ENCODE measurements around the gene CALCOCO1. TPM values are rescaled to one million over a fixed set of nuclear protein-coding genes. Genes with fewer than 3 reads are reported as not detected.

The CALCOCO1 gene
- total RNA-seq, 1 donor from 2014 or later = 258 TPM

DNA sequence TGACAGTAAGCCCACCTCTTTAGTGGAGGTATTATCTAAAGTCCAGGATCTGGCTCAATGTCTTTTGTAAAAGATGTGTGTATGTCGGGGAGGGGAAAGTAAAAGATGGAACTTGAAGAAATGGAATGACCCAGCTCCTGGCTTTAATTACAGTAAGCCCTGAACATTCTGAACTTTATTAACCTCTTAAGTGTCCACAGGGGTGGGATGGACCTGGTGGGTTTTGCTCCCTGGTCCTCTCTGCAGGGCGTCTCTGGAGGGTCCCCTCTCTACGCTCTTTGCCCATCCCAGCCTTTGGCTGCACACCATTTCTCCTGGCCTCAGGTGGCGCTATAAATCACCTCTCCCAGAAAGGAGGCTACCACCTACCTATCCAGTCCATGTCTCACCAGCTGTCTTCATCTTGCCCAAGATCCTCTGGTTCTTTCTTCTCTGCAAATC is 28.2 kb upstream of the CALCOCO1 start:
- TF ChIP-seq, protein P1, sequence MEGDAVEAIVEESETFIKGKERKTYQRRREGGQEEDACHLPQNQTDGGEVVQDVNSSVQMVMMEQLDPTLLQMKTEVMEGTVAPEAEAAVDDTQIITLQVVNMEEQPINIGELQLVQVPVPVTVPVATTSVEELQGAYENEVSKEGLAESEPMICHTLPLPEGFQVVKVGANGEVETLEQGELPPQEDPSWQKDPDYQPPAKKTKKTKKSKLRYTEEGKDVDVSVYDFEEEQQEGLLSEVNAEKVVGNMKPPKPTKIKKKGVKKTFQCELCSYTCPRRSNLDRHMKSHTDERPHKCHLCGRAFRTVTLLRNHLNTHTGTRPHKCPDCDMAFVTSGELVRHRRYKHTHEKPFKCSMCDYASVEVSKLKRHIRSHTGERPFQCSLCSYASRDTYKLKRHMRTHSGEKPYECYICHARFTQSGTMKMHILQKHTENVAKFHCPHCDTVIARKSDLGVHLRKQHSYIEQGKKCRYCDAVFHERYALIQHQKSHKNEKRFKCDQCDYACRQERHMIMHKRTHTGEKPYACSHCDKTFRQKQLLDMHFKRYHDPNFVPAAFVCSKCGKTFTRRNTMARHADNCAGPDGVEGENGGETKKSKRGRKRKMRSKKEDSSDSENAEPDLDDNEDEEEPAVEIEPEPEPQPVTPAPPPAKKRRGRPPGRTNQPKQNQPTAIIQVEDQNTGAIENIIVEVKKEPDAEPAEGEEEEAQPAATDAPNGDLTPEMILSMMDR (IDR thresholded peaks at IDR 0.05) = no peak
- intact Hi-C loops (cut with DNase I) = no loop called here
- Histone ChIP-seq H3K36me3 (no peaks in the 10 kb centered on the region), H3K4me3 (no peak overlapping the region), H3K4me1 (peaks cover 7 to 15% of the 10 kb centered on the region in 2 donors), H3K27ac (no peak overlapping the region), H3K9me3 (no peaks in the 10 kb centered on the region), H3K27me3 (peaks cover 4% of the 10 kb centered on the region)
- no peak for DNase-seq (ENCODE audit: low spot score in 2 of 2)

GRCh38 chr12:53754633-53755264 is 27.5 kb upstream of the CALCOCO1 start:
- no peak overlapping the region for H3K27ac ChIP-seq
- no peak overlapping the region for H3K4me3 ChIP-seq
- H3K27me3 ChIP-seq = peaks cover 4% of the 10 kb centered on the region
- intact Hi-C loops (cut with DNase I) = no loop called here
- no peak for DNase-seq (ENCODE audit: low spot score in 2 of 2)
- H3K9me3 ChIP-seq = no peaks in the 10 kb centered on the region
- H3K4me1 ChIP-seq = peaks cover 7 to 18% of the 10 kb centered on the region in 2 donors
- TF ChIP-seq, protein P1 (IDR thresholded peaks at IDR 0.05) = no peak
- no peaks in the 10 kb centered on the region for H3K36me3 ChIP-seq

GRCh38 chr12:53754188-53754585 is 26.9 kb upstream of the CALCOCO1 start:
- DNase-seq (ENCODE audit: low spot score in 2 of 2) = no peak
- Histone ChIP-seq H3K9me3 (no peaks in the 10 kb centered on the region), H3K36me3 (no peaks in the 10 kb centered on the region), H3K4me3 (no peak overlapping the region), H3K27me3 (peaks cover 4% of the 10 kb centered on the region), H3K4me1 (peaks cover 7 to 18% of the 10 kb centered on the region in 2 donors), H3K27ac (no peak overlapping the region)
- intact Hi-C loops (cut with DNase I) = no loop called here
- TF ChIP-seq, protein P1 (IDR thresholded peaks at IDR 0.05) = no peak

- intact Hi-C loops (cut with DNase I) = no loop called here
- H3K9me3 ChIP-seq = no peaks in the 10 kb centered on the region
- H3K36me3 ChIP-seq = no peaks in the 10 kb centered on the region
- H3K27me3 ChIP-seq = peaks cover 4% of the 10 kb centered on the region
- H3K4me3 ChIP-seq = no peak overlapping the region
- TF ChIP-seq, protein P1 (IDR thresholded peaks at IDR 0.05) = no peak
- DNase-seq (ENCODE audit: low spot score in 2 of 2) = no peak
- H3K27ac ChIP-seq = no peak overlapping the region
- H3K4me1 ChIP-seq = peaks cover 7 to 18% of the 10 kb centered on the region in 2 donors
Observed at GRCh38 chr12:53752621-53753020, 25.4 kb upstream of the CALCOCO1 start.

- peak overlapping the region; percentile 59 to 60 for H3K4me3 ChIP-seq
- TF ChIP-seq, protein P1 (IDR thresholded peaks at IDR 0.05) = no peak
- H3K27me3 ChIP-seq = peaks cover 4% of the 10 kb centered on the region
- no peak overlapping the region for H3K27ac ChIP-seq
- no peaks in the 10 kb centered on the region for H3K36me3 ChIP-seq
- DNase-seq (ENCODE audit: low spot score in 2 of 2) = no peak
- H3K9me3 ChIP-seq = no peaks in the 10 kb centered on the region
- intact Hi-C loops (cut with DNase I) = no loop called here
- peaks cover 7 to 18% of the 10 kb centered on the region in 2 donors for H3K4me1 ChIP-seq
Observed at GRCh38 chr12:53752192-53752601, 24.9 kb upstream of the CALCOCO1 start.
